HG03097 (cell line): ENCODE results near the gene KIAA2012.
"Not testable (repeated sequence)": the region's sequence is repeated elsewhere in the genome, so short reads cannot be mapped to it uniquely, and the experiment has no call there.

ENCODE experiments used
- ATAC-seq: cut with Tn5 transposase; IDR thresholded peaks from one replicate; pipeline ENCODE4 v1.9.1; 2021; ENCODE audit not compliant: unreplicated experiment, low FRiP score

Gene KIAA2012

GRCh38 chr2:202113571-202114142 is 40.6 kb downstream of the KIAA2012 start:
- no peak for ATAC-seq

GRCh38 chr2:202114291-202114690 is 41.2 kb downstream of the KIAA2012 start:
- ATAC-seq = no peak

GRCh38 chr2:202114795-202115194 is 41.7 kb downstream of the KIAA2012 start:
- ATAC-seq = no peak

DNA sequence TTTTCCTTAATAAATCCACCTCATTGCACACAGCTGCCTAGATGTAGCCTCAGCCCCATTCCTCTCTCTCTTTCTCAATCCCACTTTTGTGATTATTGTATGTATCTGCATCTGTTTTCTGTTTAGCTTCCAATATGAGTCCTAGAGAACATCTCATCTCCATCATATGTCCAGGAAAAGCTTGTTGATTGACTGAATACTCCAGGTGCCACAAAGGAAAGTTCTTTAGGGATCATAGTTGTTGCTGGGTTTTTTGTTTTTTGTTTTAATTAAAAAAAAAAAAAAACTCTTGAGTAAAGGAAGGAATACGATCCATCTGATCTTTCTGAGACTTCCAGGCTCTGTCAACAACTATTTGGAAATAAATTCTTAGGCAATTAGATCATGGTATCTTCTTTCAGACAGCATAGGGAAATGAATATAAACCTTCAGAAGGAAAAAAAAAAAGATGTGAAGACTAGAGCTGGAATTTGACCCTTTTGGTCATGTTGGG is 42.5 kb downstream of the KIAA2012 start:
- no peak for ATAC-seq

GRCh38 chr2:202116691-202117090 is 43.6 kb downstream of the KIAA2012 start:
- ATAC-seq = no peak

- no peak for ATAC-seq
Observed at GRCh38 chr2:202118168-202118567, 45.1 kb downstream of the KIAA2012 start.

GRCh38 chr2:202120828-202121227 is 47.8 kb downstream of the KIAA2012 start:
- no peak for ATAC-seq

DNA sequence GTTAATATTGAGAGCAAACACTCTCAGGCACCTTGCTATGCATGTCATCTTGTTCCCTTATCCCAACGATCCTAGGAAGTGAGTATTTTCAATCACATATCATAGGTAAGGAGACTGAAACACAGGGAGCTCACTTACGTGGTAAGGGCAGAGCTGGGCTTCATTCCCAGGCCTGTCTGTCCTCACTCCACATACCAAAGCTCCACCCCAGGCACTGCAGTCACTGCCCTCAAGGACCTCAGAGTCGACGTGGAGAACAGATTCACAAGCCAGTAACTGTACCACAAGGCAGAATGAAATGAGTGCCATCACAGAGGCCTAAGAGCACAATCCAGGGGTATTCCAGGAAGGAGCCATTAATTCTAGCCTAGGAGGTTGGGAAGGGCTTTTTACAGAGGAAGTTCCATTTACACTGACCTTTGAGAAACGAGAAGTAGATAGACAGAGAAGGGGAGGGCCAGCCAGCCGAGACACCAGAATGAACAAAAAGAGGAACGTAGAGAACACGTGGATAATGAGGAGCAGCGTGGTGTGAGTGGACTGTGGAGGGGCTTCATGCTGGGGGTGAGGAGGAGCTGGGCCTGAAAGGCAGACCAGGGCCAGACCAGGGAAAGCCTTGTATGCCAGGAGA is 48.6 kb downstream of the KIAA2012 start:
- ATAC-seq = no peak

DNA sequence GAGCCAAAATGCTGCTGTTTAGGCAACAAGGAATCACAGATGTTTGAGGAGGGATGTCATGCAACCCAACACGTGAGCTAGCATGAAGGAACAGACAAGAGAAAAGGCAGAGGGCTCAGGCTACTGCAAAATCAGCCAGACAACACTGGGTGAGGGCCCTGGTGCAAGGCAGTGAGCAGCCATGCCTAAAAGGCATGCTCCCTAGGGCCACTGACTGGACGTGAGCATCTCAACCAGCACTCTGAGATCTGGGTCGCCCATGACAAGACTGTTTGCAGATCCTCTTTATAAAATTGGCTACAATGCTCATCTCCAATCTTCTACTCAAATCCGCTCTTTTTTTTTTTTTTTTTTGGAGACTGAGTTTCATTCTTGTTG is 49.1 kb downstream of the KIAA2012 start:
- no peak for ATAC-seq

GRCh38 chr2:202122980-202123720 is 50.1 kb downstream of the KIAA2012 start:
- ATAC-seq = no peak

GRCh38 chr2:202124286-202124685 is 51.2 kb downstream of the KIAA2012 start:
- ATAC-seq = no peak

DNA sequence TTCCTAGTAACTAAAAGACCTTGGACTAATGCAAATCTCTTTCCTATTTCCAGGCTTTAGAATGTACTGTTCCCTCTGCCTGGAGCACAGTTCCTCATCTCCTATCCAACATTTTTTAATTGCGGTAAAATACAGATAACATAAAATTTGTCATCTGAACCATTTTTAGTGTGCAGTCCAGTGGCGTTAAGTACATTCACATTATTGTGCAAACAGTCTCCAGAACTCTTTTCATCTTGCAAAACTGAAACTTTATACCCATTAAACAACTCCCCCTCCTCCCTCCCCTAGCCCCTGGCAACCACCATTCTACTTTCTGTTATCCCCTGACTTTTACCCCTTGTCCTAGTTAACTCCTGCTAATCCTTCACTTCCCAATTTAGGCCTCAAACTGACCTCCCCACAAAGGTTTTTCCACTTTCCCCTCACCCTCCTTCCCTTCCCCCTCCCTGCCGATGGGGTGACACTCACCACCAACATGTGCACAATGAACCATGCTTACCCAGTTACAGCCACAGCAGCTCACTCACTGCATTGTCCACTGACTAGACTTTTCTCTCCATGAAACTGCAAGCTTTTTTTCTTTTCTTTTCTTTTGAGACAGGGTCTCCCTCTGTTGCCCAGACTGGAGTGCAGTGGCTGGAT is 54.8 kb downstream of the KIAA2012 start:
- no peak for ATAC-seq

DNA sequence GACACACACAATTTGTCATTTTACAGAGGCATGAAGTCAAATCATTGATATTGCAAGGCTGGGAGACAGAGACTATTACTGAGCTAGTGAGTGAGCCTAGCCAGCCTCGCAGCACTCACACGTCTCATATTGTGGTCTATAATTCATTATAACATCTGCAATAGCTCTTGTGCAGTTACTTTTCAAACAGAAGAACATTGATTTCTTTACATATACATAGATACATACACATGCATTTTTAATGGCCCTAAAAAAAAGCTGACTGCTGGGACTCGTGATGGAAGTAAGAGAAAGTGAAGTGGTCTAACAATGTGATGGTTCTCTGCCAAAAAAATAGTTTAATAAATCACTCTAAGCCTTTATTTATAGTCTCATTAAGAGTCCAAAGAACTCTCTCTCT is 56.8 kb downstream of the KIAA2012 start:
- no peak for ATAC-seq

DNA sequence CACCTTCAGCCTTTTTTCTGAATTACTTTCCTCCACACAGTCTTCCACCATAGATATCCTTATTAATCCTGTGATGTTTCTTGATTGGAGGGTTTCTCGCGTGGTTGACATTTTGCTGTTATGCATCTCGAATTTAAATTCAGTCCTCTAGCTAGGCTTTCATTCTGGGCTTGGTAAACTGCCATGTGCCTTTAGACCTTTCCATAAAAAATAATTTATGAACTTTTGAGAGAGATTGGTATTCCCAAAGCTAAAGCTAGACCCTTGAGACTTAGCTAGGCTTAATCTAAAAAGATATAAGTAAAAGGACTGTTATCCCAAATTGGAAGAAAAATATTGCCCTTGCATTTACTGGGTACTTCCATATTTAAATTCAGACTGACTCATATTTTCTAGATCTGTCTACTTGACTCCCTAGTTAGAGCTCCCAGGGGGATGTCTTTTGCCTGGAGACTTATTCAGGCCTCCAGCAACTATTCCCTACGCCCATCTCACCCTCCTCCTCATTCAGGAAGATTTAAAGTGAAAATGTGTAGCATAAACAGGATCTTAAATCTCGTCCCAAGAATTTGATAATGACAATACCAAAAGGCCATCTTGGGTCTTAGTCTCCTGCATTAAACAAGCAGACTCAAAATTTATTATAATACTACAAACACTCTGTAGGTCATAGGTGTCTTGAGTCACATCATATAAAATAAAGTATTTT is 60.3 kb downstream of the KIAA2012 start:
- ATAC-seq = no peak

- no peak for ATAC-seq
Observed at GRCh38 chr2:202133909-202134265, 60.8 kb downstream of the KIAA2012 start.

DNA sequence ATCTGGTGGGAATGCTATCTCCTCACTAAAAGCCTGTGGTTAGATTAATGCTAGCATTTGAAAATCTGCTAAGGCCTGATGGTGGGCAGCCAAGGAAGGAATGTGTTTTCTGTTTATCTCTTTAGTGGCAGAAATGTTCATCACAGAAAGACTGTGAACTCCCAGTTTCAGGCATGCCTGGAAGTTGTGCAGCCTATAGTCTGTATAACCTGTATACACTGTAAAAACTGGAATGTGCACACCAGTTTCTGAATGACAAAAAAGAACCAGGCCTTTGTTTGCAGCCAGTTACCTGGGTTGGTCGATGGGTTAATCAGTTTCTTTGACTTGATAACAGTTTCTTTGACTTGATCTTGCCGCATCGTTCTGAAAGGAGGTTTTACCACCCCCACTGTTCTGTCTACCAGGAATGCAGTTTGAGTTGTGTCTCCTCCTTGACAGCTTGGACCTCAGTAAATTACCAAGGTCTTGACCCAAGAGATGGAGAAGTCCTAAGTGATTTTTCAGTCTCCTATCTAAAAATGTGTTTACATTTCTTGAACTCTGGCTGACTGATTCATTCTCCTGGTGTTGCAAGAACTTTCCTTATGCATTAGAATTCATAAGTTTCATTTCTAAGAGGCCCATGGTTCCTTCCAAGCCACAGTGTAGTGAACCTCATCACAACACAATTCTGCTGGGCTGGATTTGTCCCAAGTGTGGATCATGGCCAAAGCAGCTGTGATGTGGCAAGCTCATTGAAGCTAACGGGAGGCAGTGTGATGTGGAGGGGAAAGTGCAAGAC is 62.2 kb downstream of the KIAA2012 start:
- ATAC-seq = no peak

DNA sequence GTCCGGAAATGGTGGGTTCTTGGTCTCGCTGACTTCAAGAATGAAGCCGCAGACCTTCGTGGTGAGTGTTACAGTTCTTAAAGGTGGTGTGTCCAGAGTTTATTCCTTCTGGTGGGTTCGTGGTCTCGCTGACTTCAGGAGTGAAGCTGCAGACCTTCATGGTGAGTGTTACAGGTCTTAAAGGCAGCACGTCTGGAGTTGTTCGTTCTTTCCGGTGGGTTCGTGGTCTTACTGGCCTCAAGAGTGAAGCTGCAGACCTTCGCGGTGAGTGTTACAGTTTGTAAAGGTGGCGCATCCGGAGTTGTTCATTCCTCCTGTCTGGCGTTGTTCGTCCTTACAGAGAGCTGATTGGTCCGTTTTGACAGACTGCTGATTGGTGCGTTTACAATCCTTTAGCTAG is 63.0 kb downstream of the KIAA2012 start:
- ATAC-seq = not testable (repeated sequence)

GRCh38 chr2:202136526-202136925 is 63.5 kb downstream of the KIAA2012 start:
- no peak for ATAC-seq

- ATAC-seq = no peak
Observed at GRCh38 chr2:202140522-202141252, 67.6 kb downstream of the KIAA2012 start.
